HG03064 (cell line): ENCODE data around the gene SMIM3.
A peak's percentile ranks its signal among the peaks of the same experiment; 100 is the strongest.
"Not testable (repeated sequence)": the region's sequence is repeated elsewhere in the genome, so short reads cannot be mapped to it uniquely, and the experiment has no call there.

Source experiments
- ATAC-seq: cut with Tn5 transposase; IDR thresholded peaks from one replicate; pipeline ENCODE4 v1.9.1; 2021; ENCODE audit warnings: low read depth; ENCODE audit not compliant: unreplicated experiment

SMIM3 gene

DNA sequence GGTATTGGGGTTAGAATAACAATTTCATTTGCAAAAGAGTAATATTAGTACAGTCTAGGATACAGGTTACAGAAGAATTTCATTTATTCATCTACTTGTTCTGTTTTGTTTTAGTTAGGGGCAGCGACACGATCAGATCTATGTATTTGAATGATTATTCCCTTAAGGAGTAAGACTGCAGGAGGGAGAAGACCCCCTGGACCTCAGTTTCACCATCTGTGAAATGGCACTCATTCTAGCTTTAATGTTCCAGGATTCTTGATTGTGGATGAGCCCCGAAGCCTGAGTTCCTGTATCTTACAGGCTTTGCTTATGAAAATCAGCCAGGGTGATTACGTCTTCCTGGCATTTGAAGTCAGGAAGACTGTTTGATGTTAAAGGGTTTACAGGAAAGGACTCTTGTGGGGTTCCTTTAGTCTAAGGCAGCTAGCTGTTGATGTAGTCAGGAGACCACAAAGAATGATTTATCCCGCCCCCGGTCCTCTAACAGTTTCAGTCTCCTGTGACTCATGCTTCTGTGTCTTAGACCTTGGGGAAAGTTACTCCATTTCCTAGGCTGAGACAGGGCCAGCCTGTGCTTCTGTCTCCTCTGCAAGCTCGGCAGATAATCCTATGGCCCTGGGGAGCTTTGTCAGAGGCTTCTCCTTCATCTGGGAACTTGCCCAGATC, 11.5 kb downstream of the SMIM3 start:
- ATAC-seq: peak; percentile 84

DNA sequence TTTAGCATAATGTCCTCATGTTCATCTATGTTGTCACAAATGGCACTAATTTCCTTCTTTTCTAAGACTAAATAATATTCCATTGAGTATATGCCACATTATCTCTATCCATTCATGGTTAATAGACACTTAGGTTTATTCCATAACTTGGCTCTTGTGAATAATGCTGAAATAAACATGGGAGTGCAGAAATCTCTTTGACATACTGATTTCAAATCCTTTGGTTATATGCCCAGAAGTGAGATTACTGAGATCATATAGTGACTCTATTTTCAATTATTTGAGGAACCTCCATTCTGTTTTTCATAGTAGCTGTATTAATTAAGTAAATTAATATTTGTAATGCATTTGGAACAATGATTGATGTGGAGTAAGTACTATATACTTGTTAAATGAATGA, 13.0 kb downstream of the SMIM3 start:
- ATAC-seq: no peak

DNA sequence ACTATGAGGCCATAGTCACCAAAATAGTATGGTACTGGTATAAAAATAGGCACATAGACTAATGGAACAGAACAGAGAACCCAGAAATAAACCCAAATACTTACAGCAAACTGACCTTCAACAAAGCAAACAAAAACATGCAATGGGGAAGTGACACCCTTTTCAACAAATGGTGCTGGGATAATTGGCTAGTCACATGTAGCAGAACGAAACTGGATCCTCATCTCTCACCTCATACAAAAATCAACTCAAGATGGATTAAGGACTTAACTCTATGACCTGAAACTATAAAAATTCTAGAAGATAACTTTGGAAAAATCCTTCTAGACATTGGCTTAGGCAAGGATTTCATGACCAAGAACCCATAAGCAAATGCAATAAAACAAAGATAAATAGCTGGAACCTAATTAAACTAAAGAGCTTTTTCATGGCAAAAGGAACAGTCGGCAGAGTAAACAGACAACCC, 14.9 kb downstream of the SMIM3 start:
- ATAC-seq: not testable (repeated sequence)

DNA sequence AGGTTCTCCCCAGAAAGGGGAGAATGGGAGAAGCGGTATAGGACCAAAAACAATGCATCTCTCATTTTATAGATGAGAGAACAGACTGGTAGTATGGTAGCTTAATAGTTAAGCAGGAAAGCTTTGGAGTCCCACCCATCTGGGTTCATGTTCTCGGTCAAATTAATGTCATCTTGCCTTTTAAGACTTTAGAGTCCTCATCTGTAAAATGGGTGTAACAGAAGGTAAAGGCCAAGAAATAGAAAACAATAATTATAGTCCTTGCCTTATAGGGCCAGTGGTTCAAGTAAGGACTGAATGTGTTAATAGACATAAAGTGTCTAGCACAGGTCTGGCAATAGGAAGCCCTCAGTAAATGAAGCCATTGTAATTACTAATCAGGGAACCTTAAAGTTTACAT, 16.4 kb downstream of the SMIM3 start:
- no peak for ATAC-seq

DNA sequence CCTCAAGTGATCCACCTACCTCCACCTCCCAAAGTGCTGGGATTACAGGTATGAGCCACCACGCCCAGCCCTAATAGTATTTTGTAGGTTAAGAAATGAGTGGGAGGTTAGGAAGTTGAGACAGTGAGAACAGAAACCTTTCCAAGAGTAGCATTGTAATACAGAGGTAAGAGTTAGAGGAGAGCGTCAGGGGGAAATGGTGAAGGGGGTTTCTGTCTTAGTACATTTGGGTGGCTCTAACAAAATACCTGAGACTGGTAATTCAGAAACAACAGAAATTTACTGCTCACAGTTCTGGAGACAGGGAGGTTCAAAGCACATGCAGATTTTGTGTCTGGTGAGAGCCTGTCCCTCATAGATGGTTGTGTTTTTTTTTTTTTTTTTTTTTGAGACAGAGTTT, 18.8 kb downstream of the SMIM3 start:
- no peak for ATAC-seq

- ATAC-seq: peak; percentile 67
Measured at GRCh38 chr5:150801117-150801927, 22.8 kb downstream of the SMIM3 start.

DNA sequence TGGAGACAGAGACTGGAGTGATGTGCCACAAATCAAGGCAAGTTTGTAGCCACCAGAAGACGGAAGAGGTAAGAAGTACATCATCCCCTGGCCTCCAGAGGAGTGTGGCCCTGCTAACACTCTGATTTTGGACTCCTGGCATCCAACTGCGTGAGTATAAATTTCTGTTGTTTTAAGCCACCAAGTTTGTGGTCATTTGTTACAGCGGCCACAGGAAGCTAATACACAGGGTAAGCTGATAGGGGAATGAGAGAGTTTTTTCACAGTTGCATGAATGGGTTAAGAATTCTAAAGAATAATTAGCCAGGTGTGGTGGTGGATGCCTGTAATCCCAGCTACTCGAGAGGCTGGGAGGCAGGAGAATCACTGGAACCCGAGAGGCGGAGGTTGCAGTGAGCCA, 25.8 kb downstream of the SMIM3 start:
- ATAC-seq: no peak

- ATAC-seq: no peak
Measured at GRCh38 chr5:150809363-150809762, 30.8 kb downstream of the SMIM3 start.

GRCh38 chr5:150815010-150815409, 36.5 kb downstream of the SMIM3 start:
- no peak for ATAC-seq

DNA sequence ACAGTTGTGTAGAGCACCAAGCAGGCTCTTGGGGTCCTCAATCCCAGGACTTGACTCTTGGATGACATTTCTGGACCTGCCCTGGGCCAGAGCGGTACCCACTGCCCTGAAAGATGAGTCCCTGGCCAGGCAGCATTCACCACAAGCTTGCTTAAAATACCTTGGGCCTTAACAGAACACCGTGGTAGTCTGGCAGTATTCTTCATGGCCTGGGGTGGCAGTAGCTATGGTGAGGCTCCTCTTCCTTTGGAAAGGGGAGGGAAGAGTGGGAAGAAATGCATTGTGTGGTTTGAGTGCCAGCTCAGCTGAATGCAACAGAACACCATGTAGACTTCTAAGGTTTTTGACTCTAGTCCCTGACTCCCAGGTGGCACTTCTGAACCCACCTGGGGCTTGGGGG, 38.4 kb downstream of the SMIM3 start:
- no peak for ATAC-seq

DNA sequence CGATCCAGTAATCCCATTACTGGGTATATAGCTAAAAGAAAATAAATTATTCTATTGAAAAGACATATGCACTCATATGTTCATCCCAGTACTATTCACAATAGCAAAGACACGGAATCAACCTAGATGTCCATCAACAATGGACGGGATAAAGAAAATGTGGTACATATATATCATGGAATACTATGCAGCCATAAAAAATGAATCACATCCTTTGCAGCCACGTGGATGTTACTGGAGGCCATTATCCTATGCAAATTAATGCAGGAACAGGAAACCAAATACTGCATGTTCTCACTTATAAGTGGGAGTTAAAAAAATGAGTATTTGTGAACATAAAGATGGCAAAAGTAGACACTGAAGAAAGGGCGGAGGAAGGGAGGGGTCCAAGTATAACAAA, 51.2 kb downstream of the SMIM3 start:
- ATAC-seq: no peak

GRCh38 chr5:150831821-150832220, 53.3 kb downstream of the SMIM3 start:
- not testable (repeated sequence) for ATAC-seq

GRCh38 chr5:150836064-150836463, 57.5 kb downstream of the SMIM3 start:
- ATAC-seq: no peak

DNA sequence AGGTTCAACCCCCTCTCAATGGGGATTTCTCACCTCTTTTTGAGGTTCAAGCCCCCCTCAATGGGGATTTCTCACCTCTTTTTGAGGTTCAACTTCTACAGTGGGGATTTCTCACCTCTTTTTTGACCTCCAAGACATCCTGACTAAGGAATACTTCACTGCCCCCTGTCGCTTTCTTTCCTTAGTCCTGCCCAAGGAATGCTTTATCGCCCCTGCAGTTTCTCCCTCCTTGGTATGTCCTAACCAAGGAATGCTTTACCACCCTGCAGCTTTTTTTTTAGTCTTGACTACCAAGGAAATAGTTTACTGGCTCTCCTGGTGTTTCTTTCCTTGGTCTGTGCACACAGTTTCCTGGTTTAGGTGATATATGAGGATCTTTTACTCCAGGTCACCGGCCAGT, 58.1 kb downstream of the SMIM3 start:
- no peak for ATAC-seq

- not testable (repeated sequence) for ATAC-seq
Measured at GRCh38 chr5:150845185-150845859, 66.8 kb downstream of the SMIM3 start.

GRCh38 chr5:150846308-150846653, 67.7 kb downstream of the SMIM3 start, which contains the start of gene IRGM:
TSS of gene IRGM (plus strand) at chr5:150846521. CDS start at chr5:150848124, 1,603 bp downstream.
- not testable (repeated sequence) for ATAC-seq
